ENCODE data around the gene GRM8. TPM values are rescaled to one million over a fixed set of nuclear protein-coding genes. Genes with fewer than 3 reads are reported as not detected.
A peak's percentile ranks its signal among the peaks of the same experiment; 100 is the strongest.

Gene GRM8
- total RNA-seq, 2 experiments from 2014 or later: not detected

GRCh38 chr7:127153315-127153714 is 99.4 kb downstream of the GRM8 start:
- Mint-ChIP-seq H3K27me3 (peaks cover 7% of the 10 kb centered on the region), H3K36me3 (ENCODE audit: low read depth) (no peaks in the 10 kb centered on the region), H3K27ac (no peak overlapping the region), H3K4me3 (no peak overlapping the region), H3K9me3 (no peaks in the 10 kb centered on the region), H3K4me1 (no peaks in the 10 kb centered on the region)
- DNase-seq: no peak
- POLR2A ChIA-PET: no interaction called here
- CTCF ChIA-PET: no interaction called here

- ChIA-PET POLR2A (no interaction called here), CTCF (no interaction called here)
- Mint-ChIP-seq H3K27me3 (peaks cover 7% of the 10 kb centered on the region), H3K36me3 (ENCODE audit: low read depth) (no peaks in the 10 kb centered on the region), H3K4me1 (no peaks in the 10 kb centered on the region), H3K4me3 (no peak overlapping the region), H3K27ac (no peak overlapping the region), H3K9me3 (no peaks in the 10 kb centered on the region)
- DNase-seq: no peak
These were observed 100.3 kb downstream of the GRM8 start for GRCh38 chr7:127152423-127152822.

GRCh38 chr7:127151379-127151778 is 101.4 kb downstream of the GRM8 start:
- no peaks in the 10 kb centered on the region for H3K4me1 Mint-ChIP-seq
- no peaks in the 10 kb centered on the region for H3K9me3 Mint-ChIP-seq
- ChIA-PET CTCF (no interaction called here), POLR2A (no interaction called here)
- no peak overlapping the region for H3K4me3 Mint-ChIP-seq
- H3K27me3 Mint-ChIP-seq: peaks cover 7% of the 10 kb centered on the region
- no peak overlapping the region for H3K27ac Mint-ChIP-seq
- no peaks in the 10 kb centered on the region for H3K36me3 Mint-ChIP-seq (ENCODE audit: low read depth)
- DNase-seq: no peak

GRCh38 chr7:127150543-127150942 is 102.2 kb downstream of the GRM8 start:
- H3K9me3 Mint-ChIP-seq: no peaks in the 10 kb centered on the region
- no peak overlapping the region for H3K27ac Mint-ChIP-seq
- no peaks in the 10 kb centered on the region for H3K36me3 Mint-ChIP-seq (ENCODE audit: low read depth)
- CTCF ChIA-PET: no interaction called here
- DNase-seq: no peak
- peaks cover 7% of the 10 kb centered on the region for H3K27me3 Mint-ChIP-seq
- no peak overlapping the region for H3K4me3 Mint-ChIP-seq
- H3K4me1 Mint-ChIP-seq: no peaks in the 10 kb centered on the region
- POLR2A ChIA-PET: no interaction called here

- H3K36me3 Mint-ChIP-seq (ENCODE audit: low read depth): no peaks in the 10 kb centered on the region
- peaks cover 7% of the 10 kb centered on the region for H3K27me3 Mint-ChIP-seq
- ChIA-PET POLR2A (no interaction called here), CTCF (interaction anchor here (0.8 kb wide), 1 partner anchor 11 kb away, joined by 4 read pairs; no protein-coding TSS in a partner anchor)
- no peaks in the 10 kb centered on the region for H3K9me3 Mint-ChIP-seq
- no peaks in the 10 kb centered on the region for H3K4me1 Mint-ChIP-seq
- no peak for DNase-seq
- H3K27ac Mint-ChIP-seq: no peak overlapping the region
- no peak overlapping the region for H3K4me3 Mint-ChIP-seq
These were observed 105.8 kb downstream of the GRM8 start for GRCh38 chr7:127146746-127147536.

GRCh38 chr7:127137146-127137545 is 115.6 kb downstream of the GRM8 start:
- peaks cover 3% of the 10 kb centered on the region for H3K27me3 Mint-ChIP-seq
- ChIA-PET CTCF (no interaction called here), POLR2A (no interaction called here)
- H3K36me3 Mint-ChIP-seq (ENCODE audit: low read depth): no peaks in the 10 kb centered on the region
- H3K27ac Mint-ChIP-seq: no peak overlapping the region
- no peaks in the 10 kb centered on the region for H3K4me1 Mint-ChIP-seq
- DNase-seq: no peak
- no peak overlapping the region for H3K4me3 Mint-ChIP-seq
- no peaks in the 10 kb centered on the region for H3K9me3 Mint-ChIP-seq

- CTCF ChIA-PET: interaction anchor here (1.3 kb wide), 1 partner anchor 11 kb away, joined by 4 read pairs; no protein-coding TSS in a partner anchor
- no peaks in the 10 kb centered on the region for H3K4me1 Mint-ChIP-seq
- no peaks in the 10 kb centered on the region for H3K36me3 Mint-ChIP-seq (ENCODE audit: low read depth)
These were observed 116.8 kb downstream of the GRM8 start for GRCh38 chr7:127135871-127136485.

GRCh38 chr7:127123220-127123619 is 129.5 kb downstream of the GRM8 start:
- ChIA-PET CTCF (no interaction called here), POLR2A (no interaction called here)
- Mint-ChIP-seq H3K36me3 (ENCODE audit: low read depth) (no peaks in the 10 kb centered on the region), H3K27me3 (peaks cover 4% of the 10 kb centered on the region), H3K27ac (no peak overlapping the region), H3K4me1 (no peaks in the 10 kb centered on the region), H3K4me3 (no peak overlapping the region), H3K9me3 (no peaks in the 10 kb centered on the region)
- no peak for DNase-seq

More at GRCh38 chr7:127135871-127136485, 116.8 kb downstream of the GRM8 start:
- no peak overlapping the region for H3K4me3 Mint-ChIP-seq
- H3K9me3 Mint-ChIP-seq: no peaks in the 10 kb centered on the region
- peaks cover 3% of the 10 kb centered on the region for H3K27me3 Mint-ChIP-seq
- no peak overlapping the region for H3K27ac Mint-ChIP-seq
- no peak for DNase-seq
- POLR2A ChIA-PET: no interaction called here

- no peak overlapping the region for H3K4me3 Mint-ChIP-seq
- no peaks in the 10 kb centered on the region for H3K9me3 Mint-ChIP-seq
- H3K27me3 Mint-ChIP-seq: peaks cover 3% of the 10 kb centered on the region
- no peak for DNase-seq
- no peaks in the 10 kb centered on the region for H3K36me3 Mint-ChIP-seq (ENCODE audit: low read depth)
- ChIA-PET POLR2A (no interaction called here), CTCF (no interaction called here)
- H3K4me1 Mint-ChIP-seq: no peaks in the 10 kb centered on the region
- no peak overlapping the region for H3K27ac Mint-ChIP-seq
These were observed 133.2 kb downstream of the GRM8 start for GRCh38 chr7:127119517-127119916.

- no peak overlapping the region for H3K4me3 Mint-ChIP-seq
- ChIA-PET CTCF (no interaction called here), POLR2A (no interaction called here)
- no peaks in the 10 kb centered on the region for H3K36me3 Mint-ChIP-seq (ENCODE audit: low read depth)
- H3K27me3 Mint-ChIP-seq: no peaks in the 10 kb centered on the region
- H3K4me1 Mint-ChIP-seq: no peaks in the 10 kb centered on the region
- H3K9me3 Mint-ChIP-seq: no peaks in the 10 kb centered on the region
- DNase-seq: no peak
- no peak overlapping the region for H3K27ac Mint-ChIP-seq
These were observed 137.9 kb downstream of the GRM8 start for GRCh38 chr7:127114742-127115265.

- ChIA-PET CTCF (no interaction called here), POLR2A (no interaction called here)
- H3K4me1 Mint-ChIP-seq: no peaks in the 10 kb centered on the region
- DNase-seq: peak; percentile 61
- no peak overlapping the region for H3K4me3 Mint-ChIP-seq
- H3K9me3 Mint-ChIP-seq: no peaks in the 10 kb centered on the region
- H3K27me3 Mint-ChIP-seq: no peaks in the 10 kb centered on the region
- no peaks in the 10 kb centered on the region for H3K36me3 Mint-ChIP-seq (ENCODE audit: low read depth)
- no peak overlapping the region for H3K27ac Mint-ChIP-seq
These were observed 145.1 kb downstream of the GRM8 start for GRCh38 chr7:127107601-127108007.

- Mint-ChIP-seq H3K36me3 (ENCODE audit: low read depth) (no peaks in the 10 kb centered on the region), H3K4me1 (no peaks in the 10 kb centered on the region), H3K27me3 (no peaks in the 10 kb centered on the region), H3K9me3 (no peaks in the 10 kb centered on the region), H3K27ac (no peak overlapping the region), H3K4me3 (no peak overlapping the region)
- DNase-seq: no peak
- CTCF ChIA-PET: no interaction called here
- POLR2A ChIA-PET: no interaction called here
These were observed 159.4 kb downstream of the GRM8 start for GRCh38 chr7:127093340-127093739.

- POLR2A ChIA-PET: no interaction called here
- Mint-ChIP-seq H3K27ac (no peak overlapping the region), H3K27me3 (no peaks in the 10 kb centered on the region), H3K36me3 (ENCODE audit: low read depth) (no peaks in the 10 kb centered on the region), H3K4me1 (no peaks in the 10 kb centered on the region), H3K9me3 (no peaks in the 10 kb centered on the region), H3K4me3 (no peak overlapping the region)
- DNase-seq: no peak
- CTCF ChIA-PET: no interaction called here
These were observed 161.1 kb downstream of the GRM8 start for GRCh38 chr7:127091620-127092019.

- Mint-ChIP-seq H3K27ac (no peak overlapping the region), H3K27me3 (no peaks in the 10 kb centered on the region), H3K36me3 (ENCODE audit: low read depth) (no peaks in the 10 kb centered on the region), H3K4me3 (no peak overlapping the region), H3K4me1 (no peaks in the 10 kb centered on the region), H3K9me3 (no peaks in the 10 kb centered on the region)
- DNase-seq: no peak
- ChIA-PET CTCF (no interaction called here), POLR2A (no interaction called here)
These were observed 163.6 kb downstream of the GRM8 start for GRCh38 chr7:127089146-127089545.

All from activated CD4-positive, alpha-beta T cell treated with anti-CD3 and anti-CD28 coated beads, Interleukin-2, amount 10 ng/mL, durations not matched to agents 7 days and 5 days (primary cell).